HepG2 (cell line): Measurements from ENCODE around the gene OPRL1. TPM values are rescaled to one million over a fixed set of nuclear protein-coding genes. Genes with fewer than 3 reads are reported as not detected.
A peak's percentile ranks its signal among the peaks of the same experiment; 100 is the strongest.

Experiments
- AFF4 ChIP-seq: sonication (generic); formaldehyde crosslinking; IDR thresholded peaks from 2 replicates; pipeline ENCODE4 v1.4.0; 2020; ENCODE audit warnings: missing genetic modification reagents
- E2F5 ChIP-seq: sonication (generic); formaldehyde crosslinking; conservative IDR thresholded peaks from 2 replicates; pipeline ENCODE4 v1.4.0; 2020; ENCODE audit warnings: missing genetic modification reagents
- GTF3A ChIP-seq: sonication (generic); formaldehyde crosslinking; conservative IDR thresholded peaks from 2 replicates; pipeline ENCODE4 v1.4.0; 2020; ENCODE audit warnings: mild to moderate bottlenecking, missing genetic modification reagents
- MED1 ChIP-seq: sonication (generic); formaldehyde crosslinking; IDR thresholded peaks from 2 replicates; pipeline ENCODE4 v1.4.0; 2020; ENCODE audit warnings: missing genetic modification reagents
- NFYC ChIP-seq: IDR thresholded peaks from 2 replicates; pipeline ENCODE4 v1.6.1; 2016; ENCODE audit warnings: missing genetic modification reagents, missing compliant biosample characterization
- PTBP1 ChIP-seq: fragments of 200-400 bp; formaldehyde crosslinking; IDR thresholded peaks from 2 replicates; pipeline ENCODE4 v1.6.1; 2018; ENCODE audit warnings: low read length, low read depth; ENCODE audit not compliant: poor library complexity, severe bottlenecking
- TRAFD1 ChIP-seq: sonication (generic); formaldehyde crosslinking; IDR thresholded peaks from 2 replicates; pipeline ENCODE4 v1.5.1; 2020; ENCODE audit warnings: missing genetic modification reagents, mild to moderate bottlenecking, borderline replicate concordance
- U2AF1 ChIP-seq: fragments of 200-400 bp; formaldehyde crosslinking; optimal IDR thresholded peaks from 2 replicates; pipeline ENCODE3; 2017; ENCODE audit warnings: mild to moderate bottlenecking, low read depth, low read length
- ZBTB26 ChIP-seq: IDR thresholded peaks from 2 replicates; pipeline ENCODE4 v1.6.1; 2016; ENCODE audit warnings: missing compliant biosample characterization, missing genetic modification reagents, borderline replicate concordance
- ZFAT ChIP-seq: sonication (generic); formaldehyde crosslinking; conservative IDR thresholded peaks from 2 replicates; pipeline ENCODE4 v1.8.1; 2023; ENCODE audit warnings: missing genetic modification reagents, inconsistent platforms
- ZFP36 ChIP-seq: fragments of 150-350 bp; IDR thresholded peaks from 2 replicates; pipeline ENCODE4 v1.6.1; 2018; ENCODE audit warnings: borderline replicate concordance, low read length, low read depth; ENCODE audit not compliant: partially characterized antibody
- ZNF484 ChIP-seq: sonication (generic); formaldehyde crosslinking; IDR thresholded peaks from 2 replicates; pipeline ENCODE4 v1.5.1; 2020; ENCODE audit warnings: mild to moderate bottlenecking, low read depth, missing genetic modification reagents, borderline replicate concordance
- ZNF512B ChIP-seq: sonication (generic); formaldehyde crosslinking; IDR thresholded peaks from 2 replicates; pipeline ENCODE4 v1.5.1; 2020; ENCODE audit warnings: missing genetic modification reagents, mild to moderate bottlenecking, borderline replicate concordance
- ZNF672 ChIP-seq: sonication (generic); formaldehyde crosslinking; IDR thresholded peaks from 2 replicates; pipeline ENCODE4 v1.8.1; 2022; ENCODE audit warnings: missing genetic modification reagents
- ZNF800 ChIP-seq: sonication (generic); formaldehyde crosslinking; IDR thresholded peaks from 2 replicates; pipeline ENCODE4 v1.4.0; 2020; ENCODE audit warnings: missing genetic modification reagents
- polyA plus RNA-seq, 8 experiments: library from polyadenylated mRNA; depleted of rRNA in 3 of 8; stranded (reverse) in 7 of 8; unstranded in 1 of 8; fragments of >200 nt; fragmentation: Illumina TruSeq in 4 of 8; extraction: Trizol in 4 of 8; gene quantifications; 2 replicates each; pipeline versions ENCODE4 v1.2.1 to v1.2.3, GENCODE V29; 2011 to 2016; ENCODE audit warnings: low read depth in 4 of 8, missing spikeins in 1 of 8, mixed read lengths in 1 of 8; ENCODE audit not compliant: insufficient read depth in 1 of 8
- total RNA-seq, 5 experiments: library from RNA; depleted of rRNA; stranded (reverse); fragments of >200 nt; fragmentation: Illumina TruSeq; extraction: Trizol; gene quantifications; 2 replicates each; pipeline ENCODE4 v1.2.3, GENCODE V29; 2016; ENCODE audit warnings: low read depth in 1 of 5

Gene OPRL1
- total and polyA plus RNA-seq, 2 of the 13 experiments (the other 11 are each of a cell fraction or from before 2014, with no cell fraction given) = 0.35 to 0.71 TPM

GRCh38 chr20:64042054-64042781 is 37.7 kb upstream of the OPRL1 start (continued):
- peak; percentile 84; the same call in 1 of the 2 replicates for TF ChIP-seq AFF4 (CRISPR knock-in tag)
- 0 out of 2 replicates have a peak, but pooled peaks have one; percentile 55 for TF ChIP-seq ZBTB26 (CRISPR knock-in tag)
- peak; percentile 32; the same call in 1 of the 2 replicates for TF ChIP-seq MED1
- peak; percentile 18 for TF ChIP-seq PTBP1
- no peak for TF ChIP-seq ZNF512B (CRISPR knock-in tag)
- no peak for TF ChIP-seq ZNF672
- no peak for TF ChIP-seq E2F5
- no peak; the same call in 1 of the 2 replicates for TF ChIP-seq TRAFD1
- peak; percentile 79 for TF ChIP-seq U2AF1
- TF ChIP-seq GTF3A = no peak
- no peak for TF ChIP-seq ZNF800 (CRISPR knock-in tag)
- TF ChIP-seq ZNF484 = no peak; the same call in 1 of the 2 replicates
- no peak for TF ChIP-seq NFYC (CRISPR knock-in tag)
- TF ChIP-seq ZFAT (CRISPR knock-in tag) = no peak
- no peak for TF ChIP-seq ZFP36
